SU-DHL-6 (cell line): ENCODE results near the gene PTPRG.

Source experiments
- H2AFZ ChIP-seq: fragments of 200-600 bp; sonication (generic); 2 replicates; pipeline ENCODE4 v1.6.1; 2014; ENCODE audit warnings: low read depth, mild to moderate bottlenecking, moderate library complexity, mixed read lengths, antibody characterized with exemption, low read length; ENCODE audit not compliant: severe bottlenecking
- H3F3A ChIP-seq: fragments of 200-600 bp; shearing (Covaris generic); 2 replicates; pipeline ENCODE4 v1.6.0; 2016; ENCODE audit warnings: antibody characterized with exemption, mild to moderate bottlenecking; ENCODE audit not compliant: insufficient read depth
- H3K27ac ChIP-seq: fragments of 200-600 bp; sonication (generic); 2 replicates; pipeline ENCODE4 v1.5.1; 2016; ENCODE audit warnings: low read depth, mild to moderate bottlenecking, low read length, moderate library complexity, mixed read lengths
- H3K27me3 ChIP-seq: fragments of 200-600 bp; sonication (generic), shearing (Covaris generic); 2 replicates; pipeline ENCODE4 v1.6.0; 2014; ENCODE audit warnings: mild to moderate bottlenecking, low read length
- H3K36me3 ChIP-seq: fragments of 200-600 bp; sonication (generic); 2 replicates; pipeline ENCODE4 v1.6.1; 2014; ENCODE audit warnings: mild to moderate bottlenecking, low read length, mixed read lengths
- H3K4me2 ChIP-seq: fragments of 300-600, 200-600 bp; shearing (Covaris generic), sonication (generic); 2 replicates; pipeline ENCODE4 v1.6.0; 2014; ENCODE audit warnings: low read length, low read depth, mild to moderate bottlenecking; ENCODE audit not compliant: poor library complexity, severe bottlenecking
- H3K4me3 ChIP-seq: fragments of 200-600 bp; sonication (generic); 2 replicates; pipeline ENCODE4 v1.5.1; 2014; ENCODE audit warnings: antibody characterized with exemption, low read length, mild to moderate bottlenecking, mixed read lengths; ENCODE audit not compliant: insufficient read depth, poor library complexity, severe bottlenecking
- H3K79me2 ChIP-seq: fragments of 200-600 bp; sonication (generic); 2 replicates; pipeline ENCODE4 v1.6.1; 2014; ENCODE audit warnings: mild to moderate bottlenecking, low read length, moderate library complexity; ENCODE audit not compliant: insufficient read depth
- H3K9ac ChIP-seq: fragments of 200-600 bp; sonication (generic); 2 replicates; pipeline ENCODE4 v1.7.0; 2014; ENCODE audit warnings: mild to moderate bottlenecking, low read length
- H3K9me2 ChIP-seq: fragments of 200-600 bp; sonication (generic); replicated peaks from 2 replicates; pipeline ENCODE4 v1.6.1; 2014; ENCODE audit warnings: low read length; ENCODE audit not compliant: insufficient read depth
- H3K9me3 ChIP-seq: fragments of 200-600 bp; sonication (generic); 2 replicates; pipeline ENCODE4 v1.6.1; 2014; ENCODE audit warnings: low read length, mixed read lengths; ENCODE audit not compliant: insufficient read depth
- H4K20me1 ChIP-seq: fragments of 200-600 bp; sonication (generic); 2 replicates; pipeline ENCODE4 v1.6.1; 2014; ENCODE audit warnings: low read depth, mild to moderate bottlenecking, antibody characterized with exemption, low read length, moderate library complexity, mixed read lengths
- CTCF ChIP-seq: fragments of 200-600 bp; sonication (generic); IDR thresholded peaks from one replicate; pipeline ENCODE4 v1.5.1; 2017; ENCODE audit warnings: antibody characterized with exemption, mild to moderate bottlenecking, low read length, moderate library complexity; ENCODE audit not compliant: insufficient read depth, poor library complexity, severe bottlenecking
- EZH2phosphoT487 ChIP-seq: fragments of 200-600 bp; sonication (generic), shearing (Covaris generic); conservative IDR thresholded peaks from 2 replicates; pipeline ENCODE4 v1.6.1; 2018; ENCODE audit warnings: mild to moderate bottlenecking, antibody characterized with exemption, low read length, moderate library complexity, mixed read lengths

The PTPRG gene

GRCh38 chr3:61574854-61575253 lies 13.5 kb downstream of the PTPRG start:
- Histone ChIP-seq H3K27ac (no peak overlapping the region), H3K4me2 (no peak overlapping the region), H3K36me3 (no peaks in the 10 kb centered on the region), H3K27me3 (no peaks in the 10 kb centered on the region), H3K9me2 (no peaks in the 10 kb centered on the region), H3K4me3 (no peak overlapping the region), H3K9ac (no peak overlapping the region), H3K9me3 (no peaks in the 10 kb centered on the region), H3K79me2 (no peaks in the 10 kb centered on the region), H2AFZ (no peak overlapping the region), H3F3A (no peaks in the 10 kb centered on the region), H4K20me1 (no peaks in the 10 kb centered on the region)
- TF ChIP-seq EZH2phosphoT487: no peak
- no peak for TF ChIP-seq CTCF

GRCh38 chr3:61575893-61576292 lies 14.5 kb downstream of the PTPRG start:
- TF ChIP-seq CTCF: no peak
- no peak for TF ChIP-seq EZH2phosphoT487
- no peak overlapping the region for H3K9ac ChIP-seq
- H3K9me2 ChIP-seq: no peaks in the 10 kb centered on the region
- no peak overlapping the region for H3K4me3 ChIP-seq
- no peaks in the 10 kb centered on the region for H4K20me1 ChIP-seq
- H3K79me2 ChIP-seq: no peaks in the 10 kb centered on the region
- no peaks in the 10 kb centered on the region for H3K36me3 ChIP-seq
- H3K9me3 ChIP-seq: no peaks in the 10 kb centered on the region
- H3K27me3 ChIP-seq: no peaks in the 10 kb centered on the region
- no peak overlapping the region for H3K27ac ChIP-seq
- no peak overlapping the region for H2AFZ ChIP-seq
- no peak overlapping the region for H3K4me2 ChIP-seq
- no peaks in the 10 kb centered on the region for H3F3A ChIP-seq

GRCh38 chr3:61577760-61578159 lies 16.4 kb downstream of the PTPRG start:
- H3K4me3 ChIP-seq: no peak overlapping the region
- no peaks in the 10 kb centered on the region for H3K36me3 ChIP-seq
- no peaks in the 10 kb centered on the region for H3K9me3 ChIP-seq
- no peak overlapping the region for H2AFZ ChIP-seq
- H4K20me1 ChIP-seq: no peaks in the 10 kb centered on the region
- H3K9me2 ChIP-seq: no peaks in the 10 kb centered on the region
- TF ChIP-seq CTCF: no peak
- no peaks in the 10 kb centered on the region for H3K27me3 ChIP-seq
- H3K4me2 ChIP-seq: no peak overlapping the region
- H3K27ac ChIP-seq: no peak overlapping the region
- H3K79me2 ChIP-seq: no peaks in the 10 kb centered on the region
- H3K9ac ChIP-seq: no peak overlapping the region
- H3F3A ChIP-seq: no peaks in the 10 kb centered on the region
